ENCODE data around the gene CPZ.

The CPZ gene

GRCh38 chr4:8655411-8656184 is 63.0 kb downstream of the CPZ start:
- FAIRE-seq = no peak

GRCh38 chr4:8656185-8656517 is 63.6 kb downstream of the CPZ start:
- FAIRE-seq = no peak

- FAIRE-seq = no peak
Measured at GRCh38 chr4:8656711-8657380, 64.3 kb downstream of the CPZ start.

GRCh38 chr4:8657381-8658088 is 65.0 kb downstream of the CPZ start:
- FAIRE-seq = no peak

- no peak for FAIRE-seq
Measured at GRCh38 chr4:8662776-8663175, 70.2 kb downstream of the CPZ start.

GRCh38 chr4:8664031-8664805 is 71.7 kb downstream of the CPZ start:
- no peak for FAIRE-seq

GRCh38 chr4:8664976-8665375 is 72.4 kb downstream of the CPZ start:
- no peak for FAIRE-seq

- no peak for FAIRE-seq
Measured at GRCh38 chr4:8665406-8666360, 73.1 kb downstream of the CPZ start.

GRCh38 chr4:8666581-8666980 is 74.0 kb downstream of the CPZ start:
- FAIRE-seq = no peak

Measured in A204.1 (cell line).